Measurements from ENCODE around the gene TRMT1L. TPM values are rescaled to one million over a fixed set of nuclear protein-coding genes. Genes with fewer than 3 reads are reported as not detected.
A peak's percentile ranks its signal among the peaks of the same experiment; 100 is the strongest.
"Not testable (repeated sequence)": the region's sequence is repeated elsewhere in the genome, so short reads cannot be mapped to it uniquely, and the experiment has no call there.

The TRMT1L gene
- total RNA-seq, result 10 to 100 TPM; 10.6 to 15.0 TPM

GRCh38 chr1:185156854-185157598 lies at the start of gene TRMT1L, which contains the start of gene SWT1:
TRMT1L (minus strand) TSS chr1:185156953; CDS start chr1:185156712, 241 bp downstream.
SWT1 (plus strand) TSS chr1:185157167; CDS start chr1:185160842, 3,675 bp downstream.
- H3K4me3 Mint-ChIP-seq, result peak within 1 kb of the TSS; percentile 98
- no peaks in the 10 kb centered on the region for H3K36me3 Mint-ChIP-seq
- DNase-seq (ENCODE audit: low spot score) (peak; percentile 98), ATAC-seq (peak; percentile 97)
- peaks cover 34 to 43% of the 10 kb centered on the region in 2 donors for H3K4me1 Mint-ChIP-seq (ENCODE audit: low read depth in 2 of 2)
- H3K9me3 Mint-ChIP-seq, result no peaks in the 10 kb centered on the region
- H3K27me3 Mint-ChIP-seq, result no peaks in the 10 kb centered on the region
- peak within 1 kb of the TSS; percentile 92 for H3K27ac Mint-ChIP-seq

DNA sequence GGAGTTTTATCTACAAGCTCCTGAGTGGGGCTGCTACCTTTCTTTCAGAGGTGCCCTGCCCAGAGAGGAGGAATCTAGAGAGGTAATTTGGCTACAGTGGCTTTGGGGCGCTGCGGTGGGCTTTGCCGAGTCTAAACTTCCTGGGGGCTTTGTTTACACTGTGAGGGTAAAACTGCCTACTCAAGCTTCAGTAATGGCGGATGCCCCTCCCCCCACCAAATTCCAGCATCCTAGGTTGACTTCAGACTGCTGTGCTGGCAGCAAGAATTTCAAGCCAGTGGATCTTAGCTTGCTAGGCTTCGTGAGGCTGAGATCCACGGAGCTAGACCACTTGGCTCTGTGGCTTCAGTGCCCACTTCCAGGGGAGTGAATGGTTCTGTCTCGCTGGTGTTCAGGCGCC lies 44.1 kb upstream of the TRMT1L start:
- H3K27me3 Mint-ChIP-seq, result no peaks in the 10 kb centered on the region
- peaks cover 11% of the 10 kb centered on the region for H3K9me3 Mint-ChIP-seq
- peaks cover 28% of the 10 kb centered on the region for H3K36me3 Mint-ChIP-seq
- ATAC-seq (no peak), DNase-seq (ENCODE audit: low spot score) (no peak)
- H3K4me3 Mint-ChIP-seq, result no peak overlapping the region
- H3K27ac Mint-ChIP-seq, result no peak overlapping the region
- H3K4me1 Mint-ChIP-seq (ENCODE audit: low read depth in 2 of 2), result no peaks in the 10 kb centered on the region

GRCh38 chr1:185198712-185199111 lies 42.0 kb upstream of the TRMT1L start:
- H3K27me3 Mint-ChIP-seq; H3K27ac Mint-ChIP-seq; ATAC-seq; H3K4me3 Mint-ChIP-seq; DNase-seq (ENCODE audit: low spot score); H3K4me1 Mint-ChIP-seq (ENCODE audit: low read depth in 2 of 2): not testable (repeated sequence)
- H3K9me3 Mint-ChIP-seq, result peaks cover 11% of the 10 kb centered on the region
- peaks cover 28% of the 10 kb centered on the region for H3K36me3 Mint-ChIP-seq

- Mint-ChIP-seq H3K4me3 (no peak overlapping the region), H3K27me3 (no peaks in the 10 kb centered on the region), H3K4me1 (ENCODE audit: low read depth in 2 of 2) (no peaks in the 10 kb centered on the region), H3K9me3 (peaks cover 5% of the 10 kb centered on the region), H3K27ac (no peak overlapping the region), H3K36me3 (peaks cover 12% of the 10 kb centered on the region)
- ATAC-seq, result no peak
- DNase-seq (ENCODE audit: low spot score), result no peak
These were observed 37.0 kb upstream of the TRMT1L start for GRCh38 chr1:185193756-185194155.

GRCh38 chr1:185170291-185170848 lies 13.6 kb upstream of the TRMT1L start:
- Mint-ChIP-seq H3K27me3 (no peaks in the 10 kb centered on the region), H3K9me3 (no peaks in the 10 kb centered on the region), H3K4me1 (ENCODE audit: low read depth in 2 of 2) (peaks cover 0 to 5% of the 10 kb centered on the region in 2 donors), H3K27ac (no peak overlapping the region), H3K36me3 (no peaks in the 10 kb centered on the region), H3K4me3 (no peak overlapping the region)
- ATAC-seq, result peak; percentile 50 to 67
- no peak for DNase-seq (ENCODE audit: low spot score)

GRCh38 chr1:185166106-185166505 lies 9.4 kb upstream of the TRMT1L start:
- H3K9me3 Mint-ChIP-seq, result no peaks in the 10 kb centered on the region
- H3K27ac Mint-ChIP-seq, result peak overlapping the region in 1 of 2 donors; percentile 13
- DNase-seq (ENCODE audit: low spot score) (no peak), ATAC-seq (no peak)
- H3K4me3 Mint-ChIP-seq, result no peak overlapping the region
- H3K27me3 Mint-ChIP-seq, result no peaks in the 10 kb centered on the region
- H3K36me3 Mint-ChIP-seq, result no peaks in the 10 kb centered on the region
- peaks cover 0 to 5% of the 10 kb centered on the region in 2 donors for H3K4me1 Mint-ChIP-seq (ENCODE audit: low read depth in 2 of 2)

DNA sequence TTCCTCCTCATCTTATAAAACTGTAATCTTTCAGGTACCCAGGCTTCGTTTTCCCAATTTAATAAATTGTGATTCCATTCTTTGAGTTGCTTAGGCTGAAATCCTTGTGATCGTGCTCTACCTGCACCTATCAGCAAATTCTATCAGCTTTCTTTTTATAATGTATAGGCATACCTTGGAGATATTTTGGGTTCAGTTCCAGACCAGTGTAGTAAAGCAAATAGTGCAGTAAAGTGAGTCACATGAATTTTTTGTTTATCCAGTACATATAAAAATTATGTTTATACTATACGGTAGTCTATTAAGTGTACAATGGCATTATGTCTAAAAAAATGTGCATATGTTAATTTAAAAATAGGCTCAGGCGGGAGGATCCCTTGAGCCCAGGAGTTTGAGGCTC lies 5.7 kb upstream of the TRMT1L start:
- Mint-ChIP-seq H3K4me1 (ENCODE audit: low read depth in 2 of 2) (peaks cover 20% of the 10 kb centered on the region in 2 donors), H3K4me3 (no peak overlapping the region), H3K27ac (no peak overlapping the region), H3K9me3 (no peaks in the 10 kb centered on the region), H3K36me3 (no peaks in the 10 kb centered on the region), H3K27me3 (no peaks in the 10 kb centered on the region)
- DNase-seq (ENCODE audit: low spot score) (no peak), ATAC-seq (no peak)

- Mint-ChIP-seq H3K27ac (no peak overlapping the region), H3K9me3 (no peaks in the 10 kb centered on the region), H3K4me3 (no peak overlapping the region), H3K4me1 (ENCODE audit: low read depth in 2 of 2) (peaks cover 28% of the 10 kb centered on the region in 2 donors), H3K36me3 (no peaks in the 10 kb centered on the region), H3K27me3 (no peaks in the 10 kb centered on the region)
- DNase-seq (ENCODE audit: low spot score) (no peak), ATAC-seq (no peak)
These were observed 3.2 kb upstream of the TRMT1L start for GRCh38 chr1:185159966-185160365.

- H3K27me3 Mint-ChIP-seq, result no peaks in the 10 kb centered on the region
- ATAC-seq, result no peak
- peak overlapping the region in 1 of 2 donors; percentile 92 for H3K27ac Mint-ChIP-seq
- H3K4me1 Mint-ChIP-seq (ENCODE audit: low read depth in 2 of 2), result peaks cover 28% of the 10 kb centered on the region in 2 donors
- no peak for DNase-seq (ENCODE audit: low spot score)
- H3K36me3 Mint-ChIP-seq, result no peaks in the 10 kb centered on the region
- H3K4me3 Mint-ChIP-seq, result no peak overlapping the region
- no peaks in the 10 kb centered on the region for H3K9me3 Mint-ChIP-seq
These were observed 2.0 kb upstream of the TRMT1L start for GRCh38 chr1:185158800-185159199.

DNA sequence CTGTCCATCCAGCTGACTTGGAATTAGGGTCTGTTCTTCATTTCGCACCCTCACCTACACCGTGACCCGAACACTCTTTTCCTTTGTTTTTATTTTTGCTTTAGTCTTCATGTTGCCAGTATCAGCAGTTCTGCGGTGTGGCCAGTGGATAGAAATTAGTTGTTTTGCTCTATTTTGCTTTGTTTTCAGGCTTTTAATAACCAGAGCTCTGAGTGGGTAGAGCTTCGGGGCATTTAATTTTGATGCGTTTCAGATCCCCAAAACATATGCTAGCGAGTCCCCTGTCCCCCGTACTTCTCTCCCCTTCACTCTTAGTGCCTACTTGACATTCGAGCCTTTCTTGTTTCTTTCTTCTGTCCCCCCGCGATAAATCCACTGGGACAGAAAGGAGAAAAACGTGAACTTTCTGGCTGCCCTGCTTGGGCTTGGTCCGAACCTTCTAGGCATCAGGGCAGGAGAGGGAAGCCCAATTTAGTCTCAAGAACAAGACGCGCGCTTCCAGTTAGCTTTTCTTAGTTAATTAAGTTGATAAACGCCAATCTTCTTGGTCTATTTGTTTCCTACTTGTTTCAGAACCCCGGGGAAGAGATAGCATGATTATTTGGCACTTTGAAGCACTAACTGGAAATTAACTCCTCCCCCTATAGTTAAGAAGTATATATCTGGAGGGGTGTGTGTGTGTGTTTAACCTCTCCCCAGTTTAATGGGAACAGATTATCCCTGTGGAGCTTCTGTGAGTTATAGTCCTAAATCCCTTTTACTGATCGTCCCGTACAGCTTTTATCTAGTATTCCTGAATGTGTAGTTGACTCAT lies 1.1 kb upstream of the TRMT1L start:
- DNase-seq (ENCODE audit: low spot score), result no peak
- H3K36me3 Mint-ChIP-seq, result no peaks in the 10 kb centered on the region

DNA sequence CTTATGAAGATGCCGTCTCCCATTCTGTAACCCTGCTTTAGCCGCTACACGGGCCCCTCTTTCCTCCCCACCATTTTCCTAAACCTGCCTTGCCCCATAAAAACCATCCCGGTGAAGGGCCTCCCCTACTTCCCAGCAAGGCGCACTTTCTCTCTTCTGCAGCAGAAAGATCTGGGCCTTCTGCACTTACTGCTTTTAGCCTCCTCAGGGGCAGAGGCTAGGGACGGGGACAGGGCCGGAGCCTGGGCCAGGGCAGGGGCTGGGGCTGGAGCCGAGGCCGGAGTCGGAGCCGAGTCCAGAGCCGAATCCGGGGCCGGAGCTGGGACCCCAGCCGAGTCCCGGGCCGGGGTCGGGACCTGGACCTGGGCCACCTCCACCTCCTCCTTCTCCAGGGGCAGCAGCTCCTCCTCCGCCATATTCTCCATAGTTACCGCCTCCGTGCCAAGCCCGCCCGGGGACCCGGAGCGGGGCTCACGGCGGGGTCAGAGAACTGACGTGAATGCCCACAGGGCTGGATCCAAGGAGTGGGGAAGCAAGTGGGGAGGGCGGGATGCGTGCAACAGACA lies 382 bp downstream of the TRMT1L start:
- H3K9me3 Mint-ChIP-seq, result no peaks in the 10 kb centered on the region
- DNase-seq (ENCODE audit: low spot score) (no peak), ATAC-seq (peak; percentile 46 to 53)
- peaks cover 34 to 43% of the 10 kb centered on the region in 2 donors for H3K4me1 Mint-ChIP-seq (ENCODE audit: low read depth in 2 of 2)
- no peaks in the 10 kb centered on the region for H3K36me3 Mint-ChIP-seq
- H3K4me3 Mint-ChIP-seq, result peak overlapping the region; percentile 98
- peak overlapping the region; percentile 92 for H3K27ac Mint-ChIP-seq
- no peaks in the 10 kb centered on the region for H3K27me3 Mint-ChIP-seq

More for the DNA sequence above, 1.1 kb upstream of the TRMT1L start:
- peak overlapping the region; percentile 98 for H3K4me3 Mint-ChIP-seq
- peak overlapping the region; percentile 92 for H3K27ac Mint-ChIP-seq
- H3K9me3 Mint-ChIP-seq, result no peaks in the 10 kb centered on the region
- H3K4me1 Mint-ChIP-seq (ENCODE audit: low read depth in 2 of 2), result peaks cover 30 to 36% of the 10 kb centered on the region in 2 donors
- no peaks in the 10 kb centered on the region for H3K27me3 Mint-ChIP-seq
- no peak for ATAC-seq

- H3K27me3 Mint-ChIP-seq, result no peaks in the 10 kb centered on the region
- H3K9me3 Mint-ChIP-seq, result no peaks in the 10 kb centered on the region
- no peaks in the 10 kb centered on the region for H3K36me3 Mint-ChIP-seq
- H3K4me3 Mint-ChIP-seq, result peak overlapping the region; percentile 98
- peaks cover 34 to 43% of the 10 kb centered on the region in 2 donors for H3K4me1 Mint-ChIP-seq (ENCODE audit: low read depth in 2 of 2)
- H3K27ac Mint-ChIP-seq, result peak overlapping the region; percentile 92
- ATAC-seq (no peak), DNase-seq (ENCODE audit: low spot score) (no peak)
These were observed 1.0 kb downstream of the TRMT1L start for GRCh38 chr1:185155600-185156287.

GRCh38 chr1:185154912-185155513 lies 1.7 kb downstream of the TRMT1L start:
- Mint-ChIP-seq H3K9me3 (no peaks in the 10 kb centered on the region), H3K4me1 (ENCODE audit: low read depth in 2 of 2) (peaks cover 33 to 39% of the 10 kb centered on the region in 2 donors), H3K36me3 (no peaks in the 10 kb centered on the region), H3K27ac (peak overlapping the region; percentile 92), H3K27me3 (no peaks in the 10 kb centered on the region), H3K4me3 (peak overlapping the region; percentile 98)
- DNase-seq (ENCODE audit: low spot score) (no peak), ATAC-seq (no peak)

Measured in natural killer cell treated with Interleukin-12 subunit alpha and Interleukin-12 subunit beta and Interleukin-15 and Interleukin-18, amount 100 ng/mL, for 72 hours (primary cell).